HG03469 (cell line): Measurements from ENCODE around the gene SPDYA.
A peak's percentile ranks its signal among the peaks of the same experiment; 100 is the strongest.

ENCODE experiments used
- ATAC-seq: cut with Tn5 transposase; IDR thresholded peaks from one replicate; pipeline ENCODE4 v1.9.1; 2021; ENCODE audit warnings: mild to moderate bottlenecking, moderate library complexity, moderate number of reproducible peaks; ENCODE audit not compliant: unreplicated experiment

Gene SPDYA

GRCh38 chr2:28824207-28824606 is 13.6 kb downstream of the SPDYA start:
- no peak for ATAC-seq

GRCh38 chr2:28824870-28825269 is 14.2 kb downstream of the SPDYA start:
- no peak for ATAC-seq

GRCh38 chr2:28828382-28828781 is 17.7 kb downstream of the SPDYA start:
- no peak for ATAC-seq

- no peak for ATAC-seq
These were observed 23.3 kb downstream of the SPDYA start for GRCh38 chr2:28833740-28834470.

- no peak for ATAC-seq
These were observed 25.1 kb downstream of the SPDYA start for GRCh38 chr2:28835781-28836180.

GRCh38 chr2:28838971-28839370 is 28.3 kb downstream of the SPDYA start:
- no peak for ATAC-seq

GRCh38 chr2:28842042-28842441 is 31.4 kb downstream of the SPDYA start:
- no peak for ATAC-seq

GRCh38 chr2:28855193-28855592 is 44.6 kb downstream of the SPDYA start:
- no peak for ATAC-seq

GRCh38 chr2:28855977-28856376 is 45.3 kb downstream of the SPDYA start:
- no peak for ATAC-seq

- ATAC-seq: no peak
These were observed 58.0 kb downstream of the SPDYA start for GRCh38 chr2:28868611-28869010.

- peak; percentile 15 for ATAC-seq
These were observed 59.0 kb downstream of the SPDYA start for GRCh38 chr2:28869494-28870145.

GRCh38 chr2:28870146-28870891 is 59.7 kb downstream of the SPDYA start, which contains the start of gene TRMT61B:
TRMT61B (minus strand) TSS chr2:28870309; CDS start chr2:28870277, 32 bp downstream.
- ATAC-seq: peak; percentile 78

GRCh38 chr2:28871620-28872019 is 61.0 kb downstream of the SPDYA start:
- no peak for ATAC-seq

GRCh38 chr2:28880193-28880592 is 69.6 kb downstream of the SPDYA start:
- ATAC-seq: no peak

GRCh38 chr2:28893488-28893887 is 82.9 kb downstream of the SPDYA start:
- no peak for ATAC-seq

GRCh38 chr2:28894470-28895188 is 84.0 kb downstream of the SPDYA start, which contains the start of gene WDR43:
WDR43 (plus strand) TSS chr2:28894667; CDS start chr2:28894699, 32 bp downstream.
- peak; percentile 73 for ATAC-seq

- no peak for ATAC-seq
These were observed 84.7 kb downstream of the SPDYA start for GRCh38 chr2:28895189-28895893.

- no peak for ATAC-seq
These were observed 86.3 kb downstream of the SPDYA start for GRCh38 chr2:28896906-28897305.

GRCh38 chr2:28898048-28898447 is 87.4 kb downstream of the SPDYA start:
- ATAC-seq: no peak
